Measurements from ENCODE around the gene CABLES2.

GRCh38 chr20:62418709-62419487, 11.8 kb upstream of the CABLES2 start:
- TF ChIP-seq ZNF416 (CRISPR knock-in tag; IDR thresholded peaks at IDR 0.05) (no peak), CTCF (IDR thresholded peaks at IDR 0.05) (no peak), E2F4 (CRISPR knock-in tag; IDR thresholded peaks at IDR 0.05; ENCODE audit: borderline replicate concordance, low read depth) (no peak), OVOL2 (CRISPR knock-in tag; IDR thresholded peaks at IDR 0.05; ENCODE audit: borderline replicate concordance) (no peak), TCF7 (CRISPR knock-in tag; IDR thresholded peaks at IDR 0.05; ENCODE audit: low read depth) (no peak), E2F1 (CRISPR knock-in tag; IDR thresholded peaks at IDR 0.05) (no peak)
